Bronchial epithelial cell (primary cell): ENCODE results near the gene NACC1. TPM values are rescaled to one million over a fixed set of nuclear protein-coding genes. Genes with fewer than 3 reads are reported as not detected.

Source experiments
- DNase-seq: peaks from one replicate; pipeline ENCODE4 v3.0.0-alpha.2; 2010; ENCODE audit warnings: low read depth
- FAIRE-seq: peaks from 2 replicates; lab custom pipeline; 2011; peaks lifted over from hg19 to GRCh38; lab: Jason Lieb, UNC
- H3K27me3 ChIP-seq: 2 replicates; pipeline ENCODE4 v1.5.1; 2011; ENCODE audit warnings: low read length; ENCODE audit not compliant: control insufficient read depth, insufficient read depth
- H3K36me3 ChIP-seq: 2 replicates; pipeline ENCODE4 v1.5.1; 2011; ENCODE audit warnings: low read length; ENCODE audit not compliant: control insufficient read depth, insufficient read depth
- H3K4me3 ChIP-seq: 2 replicates; pipeline ENCODE4 v1.5.1; 2011; ENCODE audit warnings: mild to moderate bottlenecking, low read depth, low read length, control low read depth
- CTCF ChIP-seq: IDR thresholded peaks from 2 replicates; pipeline ENCODE4 v1.5.1; 2011; ENCODE audit warnings: mild to moderate bottlenecking, moderate library complexity, low read length, control low read depth, inconsistent platforms; ENCODE audit not compliant: insufficient read depth, severe bottlenecking
- total RNA-seq: library from RNA; depleted of rRNA; stranded (reverse); fragments of >200 nt; gene quantifications from 2 replicates; pipeline ENCODE4 v1.2.1, GENCODE V29; 2014

Gene NACC1
- total RNA-seq, 1 donor from 2014 or later = 20.3 TPM

GRCh38 chr19:13128583-13128982 is 10.5 kb downstream of the NACC1 start:
- H3K36me3 ChIP-seq = peaks cover 4% of the 10 kb centered on the region
- no peak overlapping the region for H3K4me3 ChIP-seq
- no peaks in the 10 kb centered on the region for H3K27me3 ChIP-seq
- FAIRE-seq (no peak), DNase-seq (no peak)
- no peak for TF ChIP-seq CTCF

DNA sequence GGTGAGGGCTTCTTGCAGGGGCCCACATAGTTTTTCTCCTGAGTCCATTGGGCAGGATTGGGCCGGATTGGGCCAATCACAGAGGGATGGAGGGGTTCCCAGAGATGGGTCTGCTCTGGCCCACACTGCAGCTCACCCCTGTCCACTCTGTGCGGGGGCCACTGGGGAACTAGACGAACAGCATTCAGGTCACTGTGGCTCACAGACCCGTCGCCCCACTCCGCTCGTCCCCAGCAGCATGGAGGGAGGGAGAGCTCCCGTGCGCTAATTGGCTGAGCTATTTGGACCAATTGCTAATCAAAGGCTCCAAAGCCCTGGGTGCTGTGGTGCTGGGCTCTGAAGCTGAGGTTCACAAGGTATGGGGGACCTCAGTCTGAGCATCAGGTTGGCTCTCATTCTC is 11.3 kb downstream of the NACC1 start:
- no peaks in the 10 kb centered on the region for H3K27me3 ChIP-seq
- TF ChIP-seq CTCF = no peak
- DNase-seq (no peak), FAIRE-seq (no peak)
- no peak overlapping the region for H3K4me3 ChIP-seq
- H3K36me3 ChIP-seq = peaks cover 4% of the 10 kb centered on the region

DNA sequence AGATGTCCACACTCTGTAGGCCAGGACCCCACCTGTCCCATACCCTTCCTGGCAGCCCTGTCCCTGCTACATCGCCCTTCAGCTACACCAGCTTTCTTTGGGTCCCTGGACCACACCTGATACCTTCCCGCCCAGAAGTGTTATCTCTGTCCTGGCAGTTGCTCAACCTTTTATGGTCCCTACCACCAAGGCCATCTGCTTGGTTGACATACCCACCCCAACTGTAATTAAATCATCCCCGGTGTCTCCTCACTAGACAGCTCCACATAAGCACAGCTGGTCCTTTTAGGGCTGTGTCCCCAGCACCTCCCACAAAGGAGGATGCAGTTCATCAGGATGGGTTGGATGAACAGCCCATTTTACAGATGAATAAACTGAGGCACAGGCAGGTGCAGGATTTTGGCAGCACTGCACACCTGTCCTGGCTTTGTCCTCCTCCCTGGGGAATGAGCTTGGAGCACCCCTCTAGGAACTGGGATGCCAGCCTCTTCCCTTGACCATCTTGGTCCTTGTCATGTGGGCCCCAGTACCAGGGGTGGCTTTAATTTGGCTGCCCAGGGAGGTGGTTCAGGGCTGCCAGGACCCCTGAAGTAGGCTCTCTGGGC is 12.9 kb downstream of the NACC1 start:
- peaks cover 14% of the 10 kb centered on the region for H3K36me3 ChIP-seq
- TF ChIP-seq CTCF = no peak
- no peak for DNase-seq
- H3K4me3 ChIP-seq = no peak overlapping the region
- peak; percentile 97 for FAIRE-seq
- H3K27me3 ChIP-seq = no peaks in the 10 kb centered on the region

DNA sequence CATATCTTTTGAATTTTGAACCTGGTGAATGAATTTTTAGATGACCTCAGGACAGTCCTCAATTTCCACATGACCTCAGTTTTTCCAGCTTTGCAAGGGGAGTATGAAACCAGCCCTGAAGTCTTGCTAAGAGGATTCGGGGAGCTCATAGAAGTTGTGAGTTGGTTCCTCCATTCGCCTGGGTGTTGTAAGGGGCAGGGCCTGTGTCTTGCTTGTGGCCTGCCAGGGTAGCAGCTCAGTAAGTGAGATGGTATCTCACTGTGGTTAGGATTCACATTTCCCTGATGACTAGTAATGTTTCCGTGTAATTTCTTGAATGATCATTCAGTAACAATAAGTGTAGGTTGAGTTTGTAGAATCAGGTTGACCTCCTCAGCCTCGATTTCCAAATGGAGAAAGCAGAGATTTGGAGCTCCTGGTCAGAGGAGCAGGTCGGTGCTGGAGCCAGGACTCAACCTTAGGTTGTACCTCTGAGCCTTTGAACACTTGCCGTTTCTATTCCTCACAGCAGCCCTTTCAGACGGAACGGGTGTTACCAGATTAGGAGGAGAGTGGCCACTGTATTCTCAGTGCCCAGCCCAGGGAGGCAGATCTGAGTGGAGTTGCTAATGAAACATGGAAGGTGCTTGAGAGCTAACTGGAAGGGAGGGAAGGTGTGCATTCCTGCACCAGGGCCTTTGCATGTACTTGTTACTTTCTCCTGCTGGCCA is 14.6 kb downstream of the NACC1 start:
- DNase-seq (no peak), FAIRE-seq (no peak)
- H3K36me3 ChIP-seq = peaks cover 21% of the 10 kb centered on the region
- H3K27me3 ChIP-seq = no peaks in the 10 kb centered on the region
- no peak overlapping the region for H3K4me3 ChIP-seq
- no peak for TF ChIP-seq CTCF

DNA sequence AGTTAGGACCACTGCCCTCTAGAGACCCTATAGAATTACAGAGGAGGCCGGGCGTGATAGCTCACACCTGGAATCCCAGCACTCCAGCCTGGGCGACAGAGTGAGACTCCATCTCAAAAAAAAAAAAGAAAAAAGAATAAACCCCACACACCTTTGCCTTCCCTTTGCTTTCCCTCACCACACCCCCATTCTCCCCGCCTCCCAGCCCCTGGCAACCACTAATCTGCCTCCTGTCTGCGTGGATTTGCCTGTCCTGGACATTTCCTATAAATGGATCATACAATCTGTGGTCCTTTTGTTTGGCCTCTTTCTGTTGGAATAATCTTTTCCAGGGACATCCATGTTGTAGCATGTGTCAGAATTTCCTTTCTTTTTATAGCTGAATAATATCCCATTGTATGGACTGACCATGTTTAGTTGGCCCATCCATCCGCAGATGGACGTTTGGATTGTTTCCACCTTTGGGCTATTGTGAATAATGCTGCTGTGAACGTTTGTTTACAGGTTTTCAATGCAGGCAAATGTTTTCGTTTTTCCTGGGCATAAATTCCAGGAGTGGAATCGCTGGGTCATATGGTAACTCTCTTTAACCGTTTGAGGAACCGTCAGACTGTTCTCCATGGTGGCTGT is 15.3 kb downstream of the NACC1 start:
- FAIRE-seq (no peak), DNase-seq (no peak)
- Histone ChIP-seq H3K4me3 (no peak overlapping the region), H3K36me3 (peaks cover 26% of the 10 kb centered on the region), H3K27me3 (no peaks in the 10 kb centered on the region)
- no peak for TF ChIP-seq CTCF
